HG03108 (cell line): ENCODE data around the gene SYTL2.
"Not testable (repeated sequence)": the region's sequence is repeated elsewhere in the genome, so short reads cannot be mapped to it uniquely, and the experiment has no call there.

Experiments used
- ATAC-seq: cut with Tn5 transposase; IDR thresholded peaks from one replicate; pipeline ENCODE4 v1.9.1; 2021; ENCODE audit warnings: moderate library complexity; ENCODE audit not compliant: unreplicated experiment

Gene SYTL2

DNA sequence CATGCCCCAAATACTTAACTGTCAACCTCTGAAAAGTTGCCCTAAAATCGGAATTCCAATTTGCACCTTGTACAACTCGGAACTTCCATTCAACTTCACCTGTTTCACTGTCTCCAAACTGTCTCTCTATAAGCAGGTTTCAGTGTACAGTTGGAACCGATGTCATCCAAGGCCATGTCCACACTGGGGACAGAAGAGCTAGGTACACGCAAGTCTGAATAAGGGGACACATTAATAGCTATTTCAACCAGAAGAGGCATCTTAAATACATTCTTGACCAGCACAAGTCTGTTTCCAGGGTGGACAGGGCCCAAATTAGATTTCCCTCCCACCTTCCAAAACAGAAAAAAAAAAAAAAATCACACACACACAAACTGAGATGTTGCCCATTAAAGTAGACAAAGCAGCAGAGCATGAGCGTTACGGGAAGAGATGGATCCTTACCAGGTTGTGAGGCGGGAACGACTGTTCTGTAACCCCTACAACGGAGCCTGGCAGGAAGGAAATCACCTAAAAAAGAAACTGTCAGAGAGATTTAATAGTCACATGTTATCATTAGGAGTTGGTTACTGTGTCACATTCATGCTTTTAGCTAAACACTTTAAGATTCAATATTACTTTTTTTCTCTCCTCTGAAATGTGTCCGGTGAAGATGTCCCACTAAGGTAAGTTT, 147.7 kb downstream of the SYTL2 start:
- no peak for ATAC-seq

DNA sequence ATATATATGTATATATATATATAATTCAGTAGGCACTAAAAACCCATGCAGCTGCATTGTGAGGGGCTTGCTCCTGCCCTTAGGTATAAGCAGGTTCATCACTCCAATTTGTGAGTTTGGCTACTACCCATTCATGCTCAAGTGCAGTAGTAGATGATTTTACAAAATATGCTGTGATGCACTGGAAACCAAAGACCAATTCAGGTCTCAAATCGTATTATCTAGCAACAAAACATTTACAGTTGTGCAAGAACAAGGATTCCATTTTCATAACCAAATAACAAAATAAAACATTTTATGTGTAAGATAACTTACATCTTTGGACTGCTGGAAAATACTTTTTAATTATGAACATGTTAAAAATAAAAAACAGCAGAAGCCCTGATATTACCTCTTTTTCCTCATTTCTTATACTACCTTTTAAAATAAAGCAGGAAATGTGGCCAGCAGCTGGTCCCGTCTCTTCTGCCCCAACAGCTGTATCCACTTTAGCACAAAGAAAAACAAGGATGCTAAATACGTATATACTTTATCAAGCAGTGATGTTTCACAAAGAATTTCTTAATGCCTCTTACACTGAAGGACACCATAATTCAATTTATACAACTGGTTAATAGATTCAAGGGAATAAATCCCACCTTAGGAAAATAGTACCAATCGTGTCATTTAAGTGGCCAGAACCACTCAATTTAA, 148.8 kb downstream of the SYTL2 start:
- ATAC-seq: no peak

DNA sequence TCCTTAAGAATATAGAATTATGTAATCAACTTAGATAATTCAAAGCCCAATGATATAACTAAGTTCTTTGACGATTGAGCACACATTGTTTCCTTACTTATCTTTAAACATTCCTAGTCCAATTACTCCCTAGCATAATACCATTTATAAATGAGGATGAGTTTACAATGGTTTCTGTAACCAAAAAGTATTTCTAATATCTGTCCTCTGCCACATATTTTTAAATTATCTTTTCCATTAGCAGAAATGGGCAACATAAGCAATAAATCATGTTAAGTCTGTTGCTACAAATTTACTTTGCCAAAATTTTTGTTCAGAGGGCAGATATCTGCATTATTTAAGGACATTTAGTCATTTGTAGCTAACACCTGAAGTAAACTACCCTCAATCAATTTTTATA, 152.8 kb downstream of the SYTL2 start:
- no peak for ATAC-seq

DNA sequence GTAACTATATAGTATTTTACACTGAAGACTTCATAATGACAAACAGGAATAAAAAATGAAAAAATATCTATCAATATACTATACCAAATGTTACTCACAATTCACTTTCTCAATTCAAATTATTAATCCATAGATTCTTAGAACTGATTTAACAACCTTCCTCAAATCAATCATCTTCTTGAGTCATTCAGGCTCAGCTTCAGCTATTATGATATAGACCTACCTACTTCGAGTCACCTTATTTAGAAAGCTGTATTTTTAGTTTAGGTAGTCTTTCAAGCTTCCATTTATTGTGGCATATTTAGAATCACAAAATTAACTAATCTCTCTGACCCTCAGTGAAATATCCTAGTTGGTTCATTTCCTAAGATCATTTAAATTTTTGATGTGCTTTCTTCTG, 154.2 kb downstream of the SYTL2 start:
- ATAC-seq: no peak

DNA sequence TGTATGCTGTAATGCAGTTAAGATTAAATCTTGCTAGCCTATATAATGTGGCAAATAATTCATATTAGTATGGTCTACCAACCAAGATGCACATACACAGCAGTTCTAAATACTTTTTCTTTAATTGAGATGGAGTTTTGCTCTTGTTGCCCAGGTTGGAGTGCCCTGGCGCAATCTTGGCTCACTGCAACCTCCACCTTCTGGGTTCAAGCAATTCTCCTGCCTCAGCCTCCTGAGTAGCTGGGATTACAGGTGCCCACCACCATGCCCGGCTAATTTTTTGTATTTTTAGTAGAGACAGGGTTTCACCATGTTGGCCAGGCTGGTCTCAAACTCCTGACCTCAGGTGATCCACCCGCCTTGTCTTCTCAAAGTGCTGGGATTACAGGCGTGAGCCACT, 156.6 kb downstream of the SYTL2 start:
- not testable (repeated sequence) for ATAC-seq

DNA sequence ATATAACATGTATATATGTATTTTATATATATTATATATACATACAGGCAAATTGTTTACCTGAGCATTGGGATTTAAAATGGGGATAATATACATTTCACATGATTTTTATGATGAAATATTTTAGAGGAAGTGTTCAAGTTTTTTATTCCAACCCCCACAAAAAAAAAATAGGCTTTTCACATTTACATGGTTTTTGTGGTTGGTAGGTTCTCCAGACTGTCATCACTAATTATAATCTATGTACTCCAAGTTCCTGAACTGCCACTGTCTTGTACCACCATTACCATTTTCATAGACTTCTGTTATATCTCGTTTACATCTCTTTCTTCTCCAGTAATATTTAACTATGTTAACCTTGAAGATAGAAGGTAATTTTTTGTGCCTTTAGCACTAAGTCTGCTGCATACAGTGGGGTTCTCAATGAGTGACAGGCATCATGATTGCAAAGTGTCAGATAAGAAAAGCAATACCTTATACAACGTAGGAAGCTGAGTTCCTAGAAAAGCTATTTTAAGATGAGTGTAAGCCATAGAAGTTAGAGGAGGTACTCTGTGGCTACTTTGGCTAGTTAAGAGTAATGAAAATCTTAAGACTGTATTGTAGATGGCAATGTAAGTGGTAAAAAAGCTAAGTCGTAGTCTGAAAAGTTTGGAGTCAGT, 158.0 kb downstream of the SYTL2 start:
- no peak for ATAC-seq

DNA sequence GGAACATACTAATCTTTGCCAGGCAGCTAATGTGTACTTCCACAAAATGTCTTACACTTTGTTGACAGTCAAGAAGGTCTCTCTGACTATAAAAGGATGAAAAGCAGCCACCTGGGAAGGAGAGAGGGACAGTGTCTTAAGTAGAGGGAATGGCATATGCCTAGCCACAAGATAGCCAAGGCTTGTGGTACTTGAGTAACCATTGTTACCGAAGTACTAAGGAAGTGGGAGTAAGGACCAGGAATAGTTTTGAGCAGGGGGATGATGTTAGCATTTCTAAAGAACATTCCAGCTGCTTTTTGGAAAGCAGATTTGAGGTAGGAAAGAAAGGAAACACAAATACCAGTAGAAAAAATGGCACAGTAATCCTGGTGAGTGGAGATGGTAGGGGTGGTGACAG, 159.8 kb downstream of the SYTL2 start:
- no peak for ATAC-seq

DNA sequence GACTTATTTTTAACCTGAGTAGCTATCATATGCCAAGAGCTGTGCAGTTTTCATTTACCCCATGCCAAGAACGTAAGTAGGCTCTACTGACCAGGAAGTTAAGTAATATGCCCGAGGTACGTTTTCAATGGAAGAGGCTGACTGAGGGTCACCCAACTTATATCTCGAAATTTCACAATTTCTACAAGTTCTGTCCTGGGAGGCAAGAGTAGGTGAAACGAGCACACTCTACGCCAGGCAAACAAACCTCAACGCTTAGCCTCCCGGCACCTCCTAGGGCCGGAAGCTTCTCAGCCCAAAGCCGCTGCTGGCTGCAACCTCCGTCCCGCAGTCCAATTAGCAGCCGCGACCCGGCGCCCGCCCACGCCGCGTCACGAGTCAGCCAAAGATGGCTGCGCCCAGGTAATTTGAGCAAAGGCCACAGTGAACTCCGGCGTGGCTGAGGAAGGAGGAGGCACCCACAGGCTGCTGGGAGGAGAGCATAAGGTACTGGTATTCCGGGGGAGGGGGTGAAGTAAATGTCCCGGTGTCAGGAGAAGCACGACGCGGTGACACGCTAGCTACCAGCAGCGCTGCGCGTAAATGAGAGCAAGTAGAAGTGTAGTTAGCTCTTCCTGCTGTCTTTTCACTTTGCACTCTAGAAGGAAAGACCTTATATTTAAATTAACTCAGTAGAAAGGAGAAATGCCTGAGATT, 163.2 kb downstream of the SYTL2 start, which contains the start of gene TMEM126A:
TMEM126A (plus strand) TSS at position 364 of the 696 bp plus-strand sequence. CDS start 2,289 bp downstream, outside the sequence.
- ATAC-seq: peak; percentile 100

DNA sequence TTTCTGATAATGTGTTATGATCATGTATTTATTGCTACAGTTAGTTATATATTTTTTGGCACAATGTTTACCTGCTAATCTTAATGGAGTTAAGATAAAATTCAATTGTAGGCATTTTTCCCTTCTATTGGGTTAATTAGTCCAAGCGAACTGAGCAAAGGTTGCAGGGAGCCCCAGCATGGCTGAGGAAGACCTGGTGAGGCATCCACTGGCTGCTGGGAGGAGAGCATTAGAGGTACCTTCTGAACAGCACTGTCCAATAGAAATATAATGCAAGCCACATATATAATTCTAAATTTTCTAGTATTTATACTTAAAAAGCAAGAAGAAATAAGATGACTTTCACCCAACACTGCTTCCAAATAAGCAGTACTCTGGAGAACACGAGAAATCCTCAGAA, 163.9 kb downstream of the SYTL2 start:
- ATAC-seq: no peak
